ENCODE data around the gene VRK2.
"Not testable (repeated sequence)": the region's sequence is repeated elsewhere in the genome, so short reads cannot be mapped to it uniquely, and the experiment has no call there.

The VRK2 gene

GRCh38 chr2:58170334-58170933 is 123.8 kb downstream of the VRK2 start:
- DNase-seq: not testable (repeated sequence)

- DNase-seq: not testable (repeated sequence)
These were observed 125.2 kb downstream of the VRK2 start for GRCh38 chr2:58171831-58172230.

DNA sequence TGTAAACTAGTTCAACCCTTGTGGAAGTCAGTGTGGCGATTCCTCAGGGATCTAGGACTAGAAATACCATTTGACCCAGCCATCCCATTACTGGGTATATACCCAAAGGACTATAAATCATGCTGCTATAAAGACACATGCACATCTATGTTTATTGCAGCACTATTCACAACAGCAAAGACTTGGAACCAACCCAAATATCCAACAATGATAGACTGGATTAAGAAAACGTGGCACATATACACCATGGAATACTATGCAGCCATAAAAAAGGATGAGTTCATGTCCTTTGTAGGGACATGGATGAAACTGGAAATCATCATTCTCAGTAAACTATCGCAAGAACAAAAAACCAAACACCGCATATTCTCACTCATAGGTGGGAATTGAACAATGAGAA is 130.6 kb downstream of the VRK2 start:
- not testable (repeated sequence) for DNase-seq

- DNase-seq: not testable (repeated sequence)
These were observed 133.6 kb downstream of the VRK2 start for GRCh38 chr2:58180175-58180574.

GRCh38 chr2:58180635-58181034 is 134.0 kb downstream of the VRK2 start:
- DNase-seq: no peak

- DNase-seq: no peak
These were observed 135.9 kb downstream of the VRK2 start for GRCh38 chr2:58182527-58182926.

- no peak for DNase-seq
These were observed 139.9 kb downstream of the VRK2 start for GRCh38 chr2:58186501-58186900.

GRCh38 chr2:58187022-58187421 is 140.4 kb downstream of the VRK2 start:
- DNase-seq: not testable (repeated sequence)

DNA sequence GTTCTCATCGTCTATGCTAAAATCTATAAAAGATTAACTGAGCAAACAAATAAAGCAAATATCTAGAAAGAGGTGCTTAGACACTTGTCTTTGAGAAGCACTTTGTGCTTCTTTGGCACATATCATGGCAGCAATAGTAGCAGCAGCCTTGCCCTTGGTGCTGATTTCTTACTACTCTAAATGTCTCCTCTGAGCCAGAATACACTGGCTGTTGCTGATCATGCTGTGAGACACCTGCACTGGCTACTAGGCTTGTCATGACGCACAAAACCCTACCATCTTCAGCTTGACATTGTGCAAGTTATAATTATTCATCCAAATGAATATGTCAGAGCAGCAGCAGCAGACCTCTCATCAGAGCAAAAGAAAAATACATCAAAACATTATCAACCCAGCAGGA is 147.9 kb downstream of the VRK2 start:
- DNase-seq: no peak

DNA sequence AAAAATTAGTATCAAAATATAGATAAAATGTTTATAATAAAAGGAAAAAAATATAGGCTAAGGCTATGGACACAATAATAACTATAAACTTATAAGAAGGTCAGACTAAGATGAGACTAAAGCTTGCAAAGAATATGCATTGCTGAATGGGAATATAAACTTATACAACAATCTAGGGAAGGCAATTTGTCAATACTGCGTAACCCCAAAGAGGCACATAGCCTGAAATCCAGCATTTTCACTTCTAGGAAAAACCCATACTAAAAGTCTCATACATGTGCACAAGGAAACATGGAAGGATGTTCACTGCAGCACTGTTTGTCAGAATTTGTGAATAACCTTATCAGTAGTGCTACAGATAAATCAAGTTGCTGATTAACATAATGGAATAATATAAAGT is 149.1 kb downstream of the VRK2 start:
- DNase-seq: no peak

GRCh38 chr2:58197894-58198293 is 151.3 kb downstream of the VRK2 start:
- DNase-seq: no peak

DNA sequence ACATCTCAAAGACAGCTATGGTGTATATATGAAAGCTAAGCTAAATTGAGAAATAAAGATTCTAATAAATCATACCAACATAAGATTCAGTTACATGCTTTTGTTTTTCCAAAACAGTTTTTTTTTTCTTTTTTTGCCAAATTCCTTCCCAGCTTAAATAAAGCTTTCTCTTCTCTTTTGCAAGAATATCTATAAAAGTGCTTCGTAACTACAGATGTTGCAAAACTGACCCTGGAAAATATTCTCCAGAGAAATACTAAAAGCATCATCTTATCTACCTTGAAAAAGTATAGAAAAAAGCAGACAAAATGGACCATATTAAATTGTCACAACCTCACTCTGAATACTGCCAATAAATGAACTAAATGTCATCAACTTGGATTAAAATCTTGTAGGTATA is 155.8 kb downstream of the VRK2 start:
- no peak for DNase-seq

DNA sequence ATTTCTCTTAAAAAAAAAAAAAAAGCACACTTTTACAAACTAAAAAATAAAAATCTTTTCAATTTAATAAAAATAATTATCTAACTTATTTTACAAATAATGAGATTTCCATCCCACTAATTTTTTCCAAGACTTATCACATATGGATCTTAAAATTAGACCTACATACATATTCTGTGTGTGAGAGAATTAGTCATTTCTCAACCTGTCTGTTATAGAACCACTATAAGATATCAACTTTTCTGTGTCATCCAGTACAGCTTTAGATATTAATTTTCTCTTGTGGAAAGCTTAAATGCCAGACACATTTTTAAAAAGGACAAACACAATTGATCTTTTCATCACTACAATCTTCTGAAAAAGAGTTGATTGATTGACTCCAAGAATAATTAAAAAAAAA is 156.4 kb downstream of the VRK2 start:
- DNase-seq: no peak

DNA sequence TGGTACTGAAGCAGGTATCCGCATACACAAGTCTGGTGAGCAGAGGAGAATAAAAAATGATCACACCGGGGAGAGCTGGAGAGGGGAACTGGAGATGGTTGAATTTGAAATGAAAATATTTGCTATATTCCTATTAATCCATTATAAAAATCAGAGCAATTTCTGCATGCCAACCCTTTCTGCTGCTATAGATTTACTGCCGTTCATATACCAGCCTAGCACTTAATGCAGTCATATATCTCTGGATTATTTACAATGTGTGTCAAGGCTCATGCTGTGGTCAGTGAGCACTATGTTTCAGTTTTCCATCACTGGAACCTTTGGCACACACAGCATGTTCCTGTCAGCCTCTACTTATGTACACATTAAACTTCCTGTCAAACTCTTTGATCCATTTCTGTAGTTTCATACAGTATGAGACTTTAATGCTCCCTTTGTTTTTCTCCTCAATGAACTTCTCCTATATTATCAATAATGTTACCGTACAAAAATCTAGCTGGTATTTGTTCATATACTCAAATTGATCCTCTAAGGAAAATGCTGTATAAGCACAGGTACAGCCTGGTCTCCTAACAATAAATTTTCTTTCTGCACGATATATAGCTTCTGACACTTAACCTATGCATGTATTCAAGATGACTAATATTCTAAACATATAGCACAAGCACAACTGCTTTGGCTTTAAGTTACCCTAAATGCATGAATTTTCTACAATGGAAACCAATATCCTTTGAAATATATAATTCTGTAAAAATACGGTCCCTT is 157.8 kb downstream of the VRK2 start:
- no peak for DNase-seq

DNA sequence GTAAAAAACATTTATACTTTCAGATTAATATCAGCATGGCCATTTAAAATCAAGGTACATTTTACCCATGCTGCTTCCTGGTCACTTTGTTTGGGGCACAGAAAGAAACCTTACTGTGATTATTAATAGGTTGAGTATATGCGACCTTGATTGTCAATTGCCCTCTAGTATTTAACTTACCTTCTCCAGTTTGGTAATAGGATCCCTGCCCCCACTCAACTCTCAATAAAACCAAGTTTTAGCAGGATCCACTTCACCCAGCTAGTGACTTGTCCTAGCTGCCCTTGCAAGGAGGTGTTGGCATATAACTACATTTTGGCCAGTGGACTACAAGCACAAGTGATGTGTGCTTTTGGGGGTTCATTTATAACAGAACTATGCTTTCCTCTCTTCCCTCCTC is 160.2 kb downstream of the VRK2 start:
- no peak for DNase-seq

DNA sequence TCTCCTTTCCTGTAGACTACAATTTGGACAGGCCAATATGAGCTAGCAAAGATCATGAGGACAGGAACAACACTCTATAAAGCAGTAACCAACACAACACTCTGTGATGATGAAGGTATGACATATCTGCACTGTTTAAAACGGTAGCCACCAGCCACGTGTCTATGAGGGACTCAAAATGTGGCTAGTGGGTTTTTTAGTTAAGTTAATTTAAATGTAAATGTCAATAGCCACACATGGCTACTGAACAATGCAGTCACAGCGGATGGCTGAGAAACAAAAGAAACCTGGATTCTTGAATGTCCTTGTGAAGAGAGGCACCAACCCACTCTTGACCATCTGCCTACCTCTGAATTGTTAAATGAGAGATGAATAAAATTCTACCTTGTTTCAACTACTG is 160.6 kb downstream of the VRK2 start:
- DNase-seq: no peak
